ENCODE data around the gene BDH1.
"Not testable (repeated sequence)": the region's sequence is repeated elsewhere in the genome, so short reads cannot be mapped to it uniquely, and the experiment has no call there.

BDH1 gene

DNA sequence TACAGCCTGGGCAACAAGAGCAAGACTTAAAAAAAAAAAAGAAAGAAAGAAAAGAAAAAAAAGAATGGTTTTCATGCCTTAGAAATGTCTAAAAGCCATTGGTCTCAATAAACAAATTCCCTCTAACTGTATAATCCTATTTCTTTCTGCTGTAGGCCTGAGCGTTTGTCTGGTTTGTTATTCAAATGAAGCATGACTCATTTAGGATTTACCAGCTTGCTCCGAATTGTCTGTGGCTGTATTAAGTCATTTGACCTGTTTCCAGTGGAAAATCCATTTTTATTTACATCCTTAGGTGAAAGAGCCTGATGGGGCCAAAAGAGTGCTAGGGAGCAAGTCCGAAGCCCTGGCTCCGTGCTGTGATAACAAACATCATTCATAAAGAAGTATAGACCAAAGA, 73.8 kb downstream of the BDH1 start:
- DNase-seq (ENCODE audit: low spot score) = no peak
- no peak overlapping the region for H3K27ac ChIP-seq
- TF ChIP-seq CTCF (IDR thresholded peaks at IDR 0.05) = no peak

DNA sequence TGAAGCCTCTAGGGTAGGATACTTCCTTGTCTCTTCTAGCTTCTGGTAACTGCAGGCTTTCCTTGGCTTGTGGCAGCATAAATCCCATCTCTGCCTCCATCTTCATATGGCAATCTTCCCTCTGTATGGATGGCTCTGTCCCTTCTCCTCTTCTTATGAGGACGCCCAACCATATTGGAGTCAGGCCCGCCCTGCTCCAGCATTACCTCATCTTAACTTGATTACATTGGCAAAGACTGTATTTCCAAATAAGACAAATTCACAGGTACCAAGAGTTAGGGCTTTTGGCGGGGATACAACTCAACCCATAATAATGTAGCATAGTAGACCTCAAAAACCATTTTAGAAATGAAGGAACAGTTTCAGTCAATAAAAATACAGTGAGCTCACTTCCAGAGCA, 75.4 kb downstream of the BDH1 start:
- H3K4me3 ChIP-seq = no peak overlapping the region
- no peak overlapping the region for H3K27ac ChIP-seq
- no peak for TF ChIP-seq CTCF (IDR thresholded peaks at IDR 0.05)
- no peak for DNase-seq (ENCODE audit: low spot score)

More for the DNA sequence above, 73.8 kb downstream of the BDH1 start:
- no peak overlapping the region for H3K4me3 ChIP-seq

DNA sequence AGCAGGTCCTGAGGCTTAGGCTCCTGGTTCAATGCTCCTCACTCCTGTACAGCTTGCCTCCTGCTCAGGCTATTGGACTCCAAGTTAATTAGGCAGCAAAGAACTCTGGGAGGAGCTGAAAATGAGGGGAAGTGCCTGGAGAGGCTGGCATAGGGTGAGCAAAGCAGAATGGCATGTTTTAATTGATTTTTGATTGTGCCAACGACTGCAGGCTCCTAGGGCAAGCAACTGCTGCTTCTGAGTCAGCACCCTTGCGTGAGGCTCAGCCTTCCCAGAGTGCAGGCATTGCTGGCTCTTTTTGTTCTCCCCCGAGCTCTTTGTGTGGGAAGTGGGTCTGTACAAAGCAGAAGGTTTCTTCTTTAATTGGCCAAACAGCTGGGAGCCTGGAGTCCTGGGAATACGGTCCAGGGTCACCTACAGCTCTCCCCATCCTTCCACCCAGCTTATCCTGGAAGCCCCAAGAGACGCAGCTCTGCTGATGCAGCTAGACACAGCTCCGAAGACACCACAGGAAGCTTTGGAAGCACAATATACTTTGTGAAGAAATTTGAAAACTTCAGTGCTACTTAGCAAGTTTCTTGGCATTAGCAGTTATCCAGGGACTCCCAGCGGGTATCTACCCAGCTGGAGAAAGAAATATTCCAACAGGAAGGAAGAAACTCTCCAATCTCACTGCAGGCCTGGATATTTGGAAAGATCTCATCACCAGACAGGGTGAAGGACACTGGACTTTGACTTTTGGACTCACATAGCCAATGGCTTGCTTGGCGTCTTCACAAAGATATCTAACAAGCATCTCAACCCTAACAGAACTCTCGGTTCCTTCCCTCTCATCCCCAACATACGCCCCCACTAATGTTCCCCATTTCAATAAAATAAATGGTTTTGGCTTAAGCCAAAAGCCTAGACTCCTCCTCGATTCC, 76.8 kb downstream of the BDH1 start:
- Histone ChIP-seq H3K4me3 (no peak overlapping the region), H3K27ac (no peak overlapping the region)
- no peak for DNase-seq (ENCODE audit: low spot score)
- no peak for TF ChIP-seq CTCF (IDR thresholded peaks at IDR 0.05)

GRCh38 chr3:197477816-197478215, 78.0 kb downstream of the BDH1 start:
- DNase-seq (ENCODE audit: low spot score); H3K27ac ChIP-seq; H3K4me3 ChIP-seq: not testable (repeated sequence)

GRCh38 chr3:197475997-197476525, 79.7 kb downstream of the BDH1 start:
- H3K4me3 ChIP-seq = no peak overlapping the region
- no peak overlapping the region for H3K27ac ChIP-seq
- TF ChIP-seq CTCF (IDR thresholded peaks at IDR 0.05) = no peak
- DNase-seq (ENCODE audit: low spot score) = no peak

DNA sequence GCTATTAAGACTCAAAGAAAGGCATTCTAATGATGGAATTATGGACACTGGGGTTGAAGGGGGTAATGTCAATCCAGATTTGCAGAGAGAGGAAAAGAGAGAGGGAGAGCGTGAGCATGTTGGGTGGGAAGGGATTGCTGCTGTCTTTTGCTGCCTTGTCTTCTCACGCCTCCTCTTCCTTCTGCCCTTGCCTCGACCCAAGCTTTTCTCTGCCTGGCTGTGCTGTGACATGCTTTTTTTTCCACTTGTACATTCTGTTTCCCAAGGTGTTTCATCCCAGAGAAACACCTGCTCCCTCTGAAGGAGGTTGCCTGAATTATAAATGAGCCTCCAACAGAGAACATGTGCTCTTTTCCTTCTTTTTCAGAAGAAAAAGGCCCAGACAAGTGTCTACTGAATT, 80.3 kb downstream of the BDH1 start:
- no peak for TF ChIP-seq CTCF (IDR thresholded peaks at IDR 0.05)
- Histone ChIP-seq H3K4me3 (no peak overlapping the region), H3K27ac (no peak overlapping the region)
- no peak for DNase-seq (ENCODE audit: low spot score)

GRCh38 chr3:197472151-197472550, 83.6 kb downstream of the BDH1 start:
- no peak overlapping the region for H3K27ac ChIP-seq
- H3K4me3 ChIP-seq = no peak overlapping the region
- no peak for TF ChIP-seq CTCF (IDR thresholded peaks at IDR 0.05)
- DNase-seq (ENCODE audit: low spot score) = no peak

Data from coronary artery (tissue), 2 donors.